HepG2 (cell line): ENCODE results near the gene ZNF23. TPM values are rescaled to one million over a fixed set of nuclear protein-coding genes. Genes with fewer than 3 reads are reported as not detected.

Source experiments
- ATAC-seq: fragments of 200-7000 bp; cut with Tn5 transposase; 3 replicates; pipeline ENCODE4 v1.9.1; 2020; ENCODE audit warnings: mild to moderate bottlenecking, moderate library complexity
- BruUV-seq: library from RNA; stranded (reverse); fragments of 400-500 nt; replicated peaks from 2 replicates; lab custom pipeline; 2021; lab: Mats Ljungman, UMichigan
- CTCF ChIA-PET: fragments of 300-600 bp; formaldehyde crosslinking; extraction: SDS; loops from one replicate; lab custom pipeline; 2021; ENCODE audit warnings: low total read pairs, inconsistent platforms, low intra/inter-chr PET ratio; lab: Yijun Ruan, JAX
- POLR2A ChIA-PET: fragments of 350-600 bp; sonication (Branson Sonifier 250); formaldehyde crosslinking; loops from one replicate; lab custom pipeline; 2020; ENCODE audit warnings: antibody characterized with exemption, inconsistent platforms; lab: Yijun Ruan, JAX
- DNase-seq: peaks from one replicate; pipeline ENCODE4 v3.0.0-alpha.2; 2015; ENCODE audit warnings: low spot score
- FAIRE-seq: peaks from 3 replicates; lab custom pipeline; 2011; peaks lifted over from hg19 to GRCh38; lab: Jason Lieb, UNC
- H2AFZ ChIP-seq: one replicate; pipeline ENCODE4 v1.6.1; 2011; ENCODE audit warnings: low read length, inconsistent platforms
- H3K27ac ChIP-seq: fragments of 300-600 bp; 3 replicates; pipeline ENCODE4 v1.8.0; 2011; ENCODE audit warnings: mixed run types, mild to moderate bottlenecking, mixed read lengths, low read length, inconsistent platforms; ENCODE audit not compliant: insufficient read depth; ENCODE audit errors: extremely low read length
- H3K27me3 ChIP-seq, 2 experiments: fragments of 200-600 bp in 1 of 2; 2 replicates in 1 of 2; 3 replicates in 1 of 2; pipeline versions ENCODE4 v1.6.0 to v1.8.0; 2011; ENCODE audit warnings: low read length in 2 of 2, mild to moderate bottlenecking in 2 of 2, moderate library complexity in 2 of 2, inconsistent platforms in 1 of 2; ENCODE audit not compliant: insufficient read depth in 2 of 2, control insufficient read depth in 1 of 2
- H3K36me3 ChIP-seq, 2 experiments: fragments of 200-600 bp in 1 of 2; replicated peaks in 1 of 2; 2 replicates in 1 of 2; 3 replicates in 1 of 2; pipeline versions ENCODE4 v1.5.1 to v1.8.0; 2011; ENCODE audit warnings: low read length in 2 of 2, inconsistent platforms in 1 of 2; ENCODE audit not compliant: insufficient read depth in 2 of 2, control insufficient read depth in 1 of 2
- H3K4me1 ChIP-seq: 2 replicates; pipeline ENCODE4 v1.5.1; 2012; ENCODE audit warnings: low read length, inconsistent platforms; ENCODE audit not compliant: insufficient read depth
- H3K4me2 ChIP-seq: 2 replicates; pipeline ENCODE4 v1.6.0; 2011; ENCODE audit warnings: low read depth, low read length, inconsistent platforms
- H3K4me3 ChIP-seq, 3 experiments: fragments of 200-600 bp in 1 of 3; sonication (generic), shearing (Covaris generic) in 1 of 3; replicated peaks in 1 of 3; 2 replicates each; pipeline ENCODE4 v1.5.1; 2011 to 2016; ENCODE audit warnings: low read length in 3 of 3, inconsistent platforms in 2 of 3, low read depth in 2 of 3, mild to moderate bottlenecking in 2 of 3, control low read depth in 1 of 3, mixed read lengths in 1 of 3; ENCODE audit not compliant: insufficient read depth in 1 of 3
- H3K79me2 ChIP-seq: one replicate; pipeline ENCODE4 v1.6.1; 2011; ENCODE audit warnings: low read length, inconsistent platforms; ENCODE audit not compliant: insufficient read depth
- H3K9ac ChIP-seq: 2 replicates; pipeline ENCODE4 v1.6.0; 2011; ENCODE audit warnings: mild to moderate bottlenecking, low read depth, low read length, inconsistent platforms; ENCODE audit not compliant: insufficient read depth
- H3K9me3 ChIP-seq: 2 replicates; pipeline ENCODE4 v1.5.1; 2012; ENCODE audit warnings: mild to moderate bottlenecking, low read length
- H4K20me1 ChIP-seq: 2 replicates; pipeline ENCODE4 v1.6.0; 2011; ENCODE audit warnings: inconsistent platforms, mild to moderate bottlenecking, low read length, moderate library complexity; ENCODE audit not compliant: insufficient read depth
- ELF3 ChIP-seq: IDR thresholded peaks from 2 replicates; pipeline ENCODE4 v1.6.1; 2016; ENCODE audit warnings: missing genetic modification reagents, missing compliant biosample characterization
- ISL2 ChIP-seq: sonication (generic); formaldehyde crosslinking; IDR thresholded peaks from 2 replicates; pipeline ENCODE4 v1.5.0; 2020; ENCODE audit warnings: missing genetic modification reagents
- NPAS2 ChIP-seq: sonication (generic); formaldehyde crosslinking; IDR thresholded peaks from 2 replicates; pipeline ENCODE4 v1.8.0; 2022; ENCODE audit warnings: mild to moderate bottlenecking, missing genetic modification reagents, borderline replicate concordance
- NR2F6 ChIP-seq, 2 experiments: IDR thresholded peaks; 2 replicates each; pipeline ENCODE4 v1.6.1; 2016; ENCODE audit warnings: antibody characterized with exemption in 1 of 2, mild to moderate bottlenecking in 1 of 2
- PATZ1 ChIP-seq: sonication (generic); formaldehyde crosslinking; IDR thresholded peaks from 2 replicates; pipeline ENCODE4 v1.4.0; 2020; ENCODE audit warnings: missing genetic modification reagents
- PREB ChIP-seq: sonication (generic); formaldehyde crosslinking; IDR thresholded peaks from 2 replicates; pipeline ENCODE4 v1.4.0; 2020; ENCODE audit warnings: missing genetic modification reagents
- RBFOX2 ChIP-seq: fragments of 200-400 bp; formaldehyde crosslinking; IDR thresholded peaks from 2 replicates; pipeline ENCODE4 v1.6.1; 2017; ENCODE audit warnings: low read depth, mild to moderate bottlenecking, low read length
- TGIF2 ChIP-seq: IDR thresholded peaks from 2 replicates; pipeline ENCODE4 v1.6.1; 2016; ENCODE audit warnings: control low read depth, missing compliant biosample characterization
- ZFP1 ChIP-seq: IDR thresholded peaks from 2 replicates; pipeline ENCODE4 v1.6.1; 2016
- ZMYM3 ChIP-seq: sonication (generic); formaldehyde crosslinking; IDR thresholded peaks from 2 replicates; pipeline ENCODE4 v1.5.1; 2020; ENCODE audit warnings: mild to moderate bottlenecking, missing genetic modification reagents
- ZNF337 ChIP-seq: sonication (generic); formaldehyde crosslinking; IDR thresholded peaks from 2 replicates; pipeline ENCODE4 v1.5.1; 2020; ENCODE audit warnings: missing genetic modification reagents, low read depth, mild to moderate bottlenecking, borderline replicate concordance
- ZNF577 ChIP-seq: sonication (generic); formaldehyde crosslinking; IDR thresholded peaks from 2 replicates; pipeline ENCODE4 v1.4.0; 2020; ENCODE audit warnings: mild to moderate bottlenecking, low read depth, missing genetic modification reagents, borderline replicate concordance
- ZNF737 ChIP-seq: sonication (generic); formaldehyde crosslinking; IDR thresholded peaks from 2 replicates; pipeline ENCODE4 v1.5.0; 2020; ENCODE audit warnings: missing genetic modification reagents, mild to moderate bottlenecking, borderline replicate concordance
- WGBS: methylation state at CpG from one replicate; pipeline ENCODE4 v1.1.6; 2017; ENCODE audit warnings: low lambda C conversion rate; 5-methylcytosine and 5-hydroxymethylcytosine counted together
- in situ Hi-C: cut with HindIII; loops from 2 replicates; pipeline ENCODE4 v1.10.0; 2017; ENCODE audit warnings: low pct_unique_long_range_greater_than_20kb; ENCODE audit not compliant: extremely low pct_ligation_motif_present
- intact Hi-C: fragments of 100-400 bp; cut with micrococcal nuclease; formaldehyde crosslinking; loops from one replicate; pipeline ENCODE4 v1.10.0; 2022; ENCODE audit not compliant: unreplicated experiment
- polyA plus RNA-seq, 8 experiments: library from polyadenylated mRNA; depleted of rRNA in 3 of 8; stranded (reverse) in 7 of 8; unstranded in 1 of 8; fragments of >200 nt; fragmentation: Illumina TruSeq in 4 of 8; extraction: Trizol in 4 of 8; gene quantifications; 2 replicates each; pipeline versions ENCODE4 v1.2.1 to v1.2.3, GENCODE V29; 2011 to 2016; ENCODE audit warnings: low read depth in 4 of 8, missing spikeins in 1 of 8, mixed read lengths in 1 of 8; ENCODE audit not compliant: insufficient read depth in 1 of 8
- total RNA-seq, 5 experiments: library from RNA; depleted of rRNA; stranded (reverse); fragments of >200 nt; fragmentation: Illumina TruSeq; extraction: Trizol; gene quantifications; 2 replicates each; pipeline ENCODE4 v1.2.3, GENCODE V29; 2016; ENCODE audit warnings: low read depth in 1 of 5
- TF ChIP-seq, protein P1 (sequence below): sonication (generic); formaldehyde crosslinking; IDR thresholded peaks from 2 replicates; pipeline ENCODE4 v1.5.0; 2020; ENCODE audit warnings: missing genetic modification reagents
- TF ChIP-seq, protein P2 (sequence below): sonication (generic); formaldehyde crosslinking; conservative IDR thresholded peaks from 2 replicates; pipeline ENCODE4 v1.8.0; 2022; ENCODE audit warnings: missing genetic modification reagents

Gene ZNF23
- total and polyA plus RNA-seq, 2 of the 13 experiments (the other 11 are each of a cell fraction or from before 2014, with no cell fraction given), result 8.6 to 12.2 TPM

DNA sequence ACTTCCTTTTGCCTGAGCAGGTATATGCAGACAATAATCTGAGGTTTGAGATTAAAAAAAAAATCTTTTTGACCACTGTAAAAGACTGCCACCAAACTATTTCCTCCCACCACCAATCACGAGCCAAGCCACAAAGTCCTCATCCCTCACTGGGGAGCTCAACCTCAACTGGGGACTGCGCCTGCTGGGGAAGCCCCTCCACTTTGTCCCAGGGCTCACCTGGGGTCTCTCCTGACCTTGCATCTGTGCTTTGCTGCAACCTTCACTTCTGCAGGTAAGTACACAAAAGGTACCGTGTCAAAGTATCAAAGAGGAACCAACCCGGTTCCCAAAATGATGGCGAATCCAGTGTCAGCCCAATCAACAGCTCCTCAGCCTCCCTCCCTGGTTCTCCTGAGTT, 55.7 kb downstream of the ZNF23 start (continued):
- no peak for TF ChIP-seq PREB (CRISPR knock-in tag)

DNA sequence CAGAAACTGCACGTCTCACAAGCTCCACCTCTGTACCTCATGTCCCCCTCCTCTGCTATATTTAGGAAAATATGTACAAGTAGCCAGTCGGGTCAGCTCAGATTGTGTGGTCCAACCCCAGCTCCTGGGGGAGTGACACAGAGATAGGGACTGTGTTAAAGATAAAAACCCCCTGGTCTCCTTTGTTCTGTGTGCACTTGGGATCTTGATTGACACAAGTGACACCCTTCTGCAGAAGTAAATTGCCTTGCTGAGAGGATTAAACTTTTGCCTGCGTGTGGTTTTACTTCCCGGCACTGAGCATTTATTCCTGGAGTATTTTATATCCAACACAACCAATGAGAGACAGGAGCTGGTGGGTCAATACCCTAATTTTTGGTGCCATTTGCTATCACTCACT, 57.7 kb downstream of the ZNF23 start:
- in situ Hi-C loops (no loop called here), intact Hi-C loops (no loop called here)
- Histone ChIP-seq H3K27ac (no peak overlapping the region), H2AFZ (no peak overlapping the region), H3K36me3 (no peaks in the 10 kb centered on the region), H3K27me3 (peaks cover 8 to 82% of the 10 kb centered on the region in 2 experiments), H3K9ac (no peak overlapping the region), H3K79me2 (no peaks in the 10 kb centered on the region), H4K20me1 (no peaks in the 10 kb centered on the region), H3K4me2 (no peak overlapping the region), H3K4me1 (no peaks in the 10 kb centered on the region), H3K9me3 (no peaks in the 10 kb centered on the region), H3K4me3 (no peak overlapping the region)
- TF ChIP-seq ZNF737 (CRISPR knock-in tag) (no peak), NR2F6 (IDR thresholded peaks at IDR 0.05) (no peak), NR2F6 (CRISPR knock-in tag; IDR thresholded peaks at IDR 0.05) (no peak), TGIF2 (CRISPR knock-in tag) (no peak), ZNF577 (CRISPR knock-in tag) (no peak), PREB (CRISPR knock-in tag) (no peak), ZFP1 (CRISPR knock-in tag) (no peak), ZMYM3 (CRISPR knock-in tag) (no peak), ZNF337 (CRISPR knock-in tag) (no peak), PATZ1 (no peak), NPAS2 (no peak), ISL2 (CRISPR knock-in tag) (no peak), RBFOX2 (no peak), ELF3 (CRISPR knock-in tag) (no peak)
- TF ChIP-seq, protein P1, sequence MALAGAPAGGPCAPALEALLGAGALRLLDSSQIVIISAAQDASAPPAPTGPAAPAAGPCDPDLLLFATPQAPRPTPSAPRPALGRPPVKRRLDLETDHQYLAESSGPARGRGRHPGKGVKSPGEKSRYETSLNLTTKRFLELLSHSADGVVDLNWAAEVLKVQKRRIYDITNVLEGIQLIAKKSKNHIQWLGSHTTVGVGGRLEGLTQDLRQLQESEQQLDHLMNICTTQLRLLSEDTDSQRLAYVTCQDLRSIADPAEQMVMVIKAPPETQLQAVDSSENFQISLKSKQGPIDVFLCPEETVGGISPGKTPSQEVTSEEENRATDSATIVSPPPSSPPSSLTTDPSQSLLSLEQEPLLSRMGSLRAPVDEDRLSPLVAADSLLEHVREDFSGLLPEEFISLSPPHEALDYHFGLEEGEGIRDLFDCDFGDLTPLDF, result no peak
- TF ChIP-seq, protein P2, sequence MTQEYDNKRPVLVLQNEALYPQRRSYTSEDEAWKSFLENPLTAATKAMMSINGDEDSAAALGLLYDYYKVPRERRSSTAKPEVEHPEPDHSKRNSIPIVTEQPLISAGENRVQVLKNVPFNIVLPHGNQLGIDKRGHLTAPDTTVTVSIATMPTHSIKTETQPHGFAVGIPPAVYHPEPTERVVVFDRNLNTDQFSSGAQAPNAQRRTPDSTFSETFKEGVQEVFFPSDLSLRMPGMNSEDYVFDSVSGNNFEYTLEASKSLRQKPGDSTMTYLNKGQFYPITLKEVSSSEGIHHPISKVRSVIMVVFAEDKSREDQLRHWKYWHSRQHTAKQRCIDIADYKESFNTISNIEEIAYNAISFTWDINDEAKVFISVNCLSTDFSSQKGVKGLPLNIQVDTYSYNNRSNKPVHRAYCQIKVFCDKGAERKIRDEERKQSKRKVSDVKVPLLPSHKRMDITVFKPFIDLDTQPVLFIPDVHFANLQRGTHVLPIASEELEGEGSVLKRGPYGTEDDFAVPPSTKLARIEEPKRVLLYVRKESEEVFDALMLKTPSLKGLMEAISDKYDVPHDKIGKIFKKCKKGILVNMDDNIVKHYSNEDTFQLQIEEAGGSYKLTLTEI (CRISPR knock-in tag), result no peak
- ATAC-seq (no peak), DNase-seq (no peak), FAIRE-seq (no peak)
- 55% methylated on average over 4 of the region's 4 CpGs for WGBS
- POLR2A ChIA-PET, result no interaction called here
- BruUV-seq, result no TSS peak
- CTCF ChIA-PET, result no interaction called here
